Suprapubic skin (tissue), 4 donors: Measurements from ENCODE around the gene ZNF467. TPM values are rescaled to one million over a fixed set of nuclear protein-coding genes. Genes with fewer than 3 reads are reported as not detected.

Source experiments
- DNase-seq, 2 donors: peaks; one replicate each; pipeline ENCODE4 v3.0.0-alpha.2; 2019; ENCODE audit warnings: low spot score in 2 of 2
- H3K27ac ChIP-seq: fragments of 200-600 bp; sonication (generic); one replicate; pipeline ENCODE4 v1.5.1; 2019
- H3K27me3 ChIP-seq: fragments of 200-600 bp; sonication (generic); one replicate; pipeline ENCODE4 v1.5.1; 2019
- H3K36me3 ChIP-seq: fragments of 200-600 bp; sonication (generic); one replicate; pipeline ENCODE4 v1.5.1; 2019
- H3K4me1 ChIP-seq: fragments of 200-600 bp; sonication (generic); one replicate; pipeline ENCODE4 v1.5.1; 2019
- H3K4me3 ChIP-seq: fragments of 200-600 bp; sonication (generic); one replicate; pipeline ENCODE4 v1.5.1; 2019; ENCODE audit warnings: mild to moderate bottlenecking
- H3K9me3 ChIP-seq: fragments of 200-600 bp; sonication (generic); one replicate; pipeline ENCODE4 v1.5.1; 2019
- EP300 ChIP-seq: sonication (generic); formaldehyde crosslinking; IDR thresholded peaks from one replicate; pipeline ENCODE4 v1.6.1; 2017; ENCODE audit warnings: antibody characterized with exemption
- POLR2A ChIP-seq, 2 donors: fragments of 450-650 bp; IDR thresholded peaks; one replicate each; pipeline ENCODE4 v1.6.1; 2017; ENCODE audit warnings: antibody characterized with exemption in 2 of 2, mild to moderate bottlenecking in 2 of 2, moderate library complexity in 2 of 2
- POLR2AphosphoS5 ChIP-seq, 3 donors: sonication (generic); formaldehyde crosslinking; IDR thresholded peaks; one replicate each; pipeline ENCODE4 v1.6.1; 2017; ENCODE audit warnings: antibody characterized with exemption in 3 of 3
- WGBS: methylation state at CpG from one replicate; pipeline ENCODE4 v1.1.5; 2018; 5-methylcytosine and 5-hydroxymethylcytosine counted together
- total RNA-seq, 4 donors: library from RNA; depleted of rRNA; stranded (reverse); fragments of >200 nt; gene quantifications; one replicate each; pipeline ENCODE4 v1.1.0, GENCODE V29; 2016
- TF ChIP-seq, protein P1 (sequence below), 2 donors: fragments of 200-600 bp in 1 of 2; fragments of 450-650 bp in 1 of 2; sonication (generic) in 1 of 2; IDR thresholded peaks; one replicate each; pipeline ENCODE4 v1.5.1; 2016 to 2019; ENCODE audit warnings: antibody characterized with exemption in 2 of 2, mild to moderate bottlenecking in 1 of 2, moderate library complexity in 1 of 2

The ZNF467 gene
- total RNA-seq, 4 donors from 2014 or later: 2.9 to 10.8 (median 4.6) TPM

DNA sequence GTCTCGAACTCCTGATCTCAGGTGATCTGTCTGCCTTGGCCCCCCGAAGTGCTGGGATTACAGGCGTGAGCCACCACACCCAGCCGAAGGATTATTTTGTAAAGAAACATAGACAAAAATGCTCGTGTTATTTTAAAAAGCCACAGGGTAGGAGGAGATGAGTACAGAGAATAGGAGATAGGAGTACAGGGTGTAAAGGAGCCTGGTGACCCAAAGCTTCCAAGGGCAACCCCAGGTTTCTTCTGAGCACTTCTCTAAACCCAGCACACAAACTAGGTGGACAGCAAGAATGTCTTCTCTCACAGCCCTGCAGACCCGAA, 54.7 kb downstream of the ZNF467 start:
- no peak for DNase-seq
- no peak overlapping the region for H3K27ac ChIP-seq
- H3K9me3 ChIP-seq: no peaks in the 10 kb centered on the region

GRCh38 chr7:149717481-149717880, 55.9 kb downstream of the ZNF467 start:
- Histone ChIP-seq H3K9me3 (no peaks in the 10 kb centered on the region), H3K36me3 (peaks cover 20% of the 10 kb centered on the region), H3K4me1 (peaks cover 30% of the 10 kb centered on the region), H3K4me3 (no peak overlapping the region), H3K27ac (no peak overlapping the region), H3K27me3 (no peaks in the 10 kb centered on the region)
- no peak for TF ChIP-seq POLR2A (IDR thresholded peaks at IDR 0.05)
- TF ChIP-seq EP300: no peak
- TF ChIP-seq, protein P1, sequence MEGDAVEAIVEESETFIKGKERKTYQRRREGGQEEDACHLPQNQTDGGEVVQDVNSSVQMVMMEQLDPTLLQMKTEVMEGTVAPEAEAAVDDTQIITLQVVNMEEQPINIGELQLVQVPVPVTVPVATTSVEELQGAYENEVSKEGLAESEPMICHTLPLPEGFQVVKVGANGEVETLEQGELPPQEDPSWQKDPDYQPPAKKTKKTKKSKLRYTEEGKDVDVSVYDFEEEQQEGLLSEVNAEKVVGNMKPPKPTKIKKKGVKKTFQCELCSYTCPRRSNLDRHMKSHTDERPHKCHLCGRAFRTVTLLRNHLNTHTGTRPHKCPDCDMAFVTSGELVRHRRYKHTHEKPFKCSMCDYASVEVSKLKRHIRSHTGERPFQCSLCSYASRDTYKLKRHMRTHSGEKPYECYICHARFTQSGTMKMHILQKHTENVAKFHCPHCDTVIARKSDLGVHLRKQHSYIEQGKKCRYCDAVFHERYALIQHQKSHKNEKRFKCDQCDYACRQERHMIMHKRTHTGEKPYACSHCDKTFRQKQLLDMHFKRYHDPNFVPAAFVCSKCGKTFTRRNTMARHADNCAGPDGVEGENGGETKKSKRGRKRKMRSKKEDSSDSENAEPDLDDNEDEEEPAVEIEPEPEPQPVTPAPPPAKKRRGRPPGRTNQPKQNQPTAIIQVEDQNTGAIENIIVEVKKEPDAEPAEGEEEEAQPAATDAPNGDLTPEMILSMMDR (IDR thresholded peaks at IDR 0.05): no peak
- TF ChIP-seq POLR2AphosphoS5 (IDR thresholded peaks at IDR 0.05): no peak
- no peak for DNase-seq
- WGBS: 83% methylated on average over 5 of the region's 5 CpGs

More for the DNA sequence above, 54.7 kb downstream of the ZNF467 start:
- no peaks in the 10 kb centered on the region for H3K27me3 ChIP-seq
- WGBS: 95% methylated on average over 6 of the region's 6 CpGs
- H3K36me3 ChIP-seq: peaks cover 32% of the 10 kb centered on the region
- no peak for TF ChIP-seq EP300
- no peak for TF ChIP-seq POLR2A (IDR thresholded peaks at IDR 0.05)
- TF ChIP-seq, protein P1 (IDR thresholded peaks at IDR 0.05): no peak
- no peak for TF ChIP-seq POLR2AphosphoS5 (IDR thresholded peaks at IDR 0.05)
- peaks cover 30% of the 10 kb centered on the region for H3K4me1 ChIP-seq
- H3K4me3 ChIP-seq: no peak overlapping the region

GRCh38 chr7:149716932-149717307, 56.5 kb downstream of the ZNF467 start:
- Histone ChIP-seq H3K27ac (peak overlapping the region; percentile 24), H3K9me3 (no peaks in the 10 kb centered on the region)

DNA sequence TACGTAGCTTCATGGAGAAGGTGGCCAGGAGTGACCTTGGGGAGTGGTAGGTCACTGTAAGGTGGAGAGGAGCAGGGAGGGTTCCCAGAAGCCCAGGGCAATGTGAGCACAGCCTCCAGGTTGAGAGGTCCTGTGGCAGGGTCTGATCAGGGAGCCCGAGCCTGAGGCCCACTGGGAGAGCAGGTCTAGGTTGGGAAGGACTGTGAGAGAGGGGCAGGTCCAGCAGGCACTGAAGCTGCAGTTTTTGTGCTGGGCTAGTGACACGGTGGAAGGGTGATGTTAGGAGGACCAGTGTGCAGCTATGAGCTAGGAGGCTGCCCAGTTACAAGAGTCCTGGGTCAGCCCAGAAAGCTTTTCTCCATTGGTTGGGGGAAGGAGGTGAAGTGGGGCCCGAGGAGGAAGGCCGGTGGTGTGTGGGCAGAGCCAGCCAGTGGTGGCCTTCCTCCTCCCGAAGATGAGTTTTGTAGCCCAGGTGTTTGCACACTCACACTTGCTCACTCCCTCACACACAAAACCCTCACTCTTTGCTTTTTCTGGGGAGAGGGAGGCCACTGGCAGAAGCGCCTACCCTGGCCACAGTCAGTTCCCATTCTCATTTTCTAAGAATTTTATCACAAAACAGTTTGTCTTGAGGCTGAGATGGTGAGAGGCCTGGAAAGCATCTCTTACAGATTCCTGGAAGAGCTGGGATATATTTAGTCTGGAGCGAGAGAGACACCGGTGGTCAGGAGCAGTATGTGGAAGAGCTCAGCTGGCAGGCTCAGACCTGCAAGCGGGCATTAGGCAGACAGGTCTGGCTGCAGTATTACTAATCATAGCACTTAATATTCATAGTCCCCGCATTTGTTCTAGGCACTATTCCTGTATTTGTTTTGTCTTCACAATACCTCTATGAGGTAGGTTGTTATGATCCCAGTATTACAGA, 57.1 kb downstream of the ZNF467 start:
- no peaks in the 10 kb centered on the region for H3K9me3 ChIP-seq
- TF ChIP-seq POLR2A (IDR thresholded peaks at IDR 0.05) (no peak), EP300 (no peak)
- TF ChIP-seq, protein P1 (IDR thresholded peaks at IDR 0.05): no peak
- peaks cover 30% of the 10 kb centered on the region for H3K4me1 ChIP-seq
- no peak overlapping the region for H3K4me3 ChIP-seq
- DNase-seq: peak in 1 of 2 donors; percentile 77
- H3K27me3 ChIP-seq: no peaks in the 10 kb centered on the region
- H3K36me3 ChIP-seq: peaks cover 8% of the 10 kb centered on the region
- peak overlapping the region; percentile 24 for H3K27ac ChIP-seq
- WGBS: 66% methylated on average over 11 of the region's 11 CpGs

More at GRCh38 chr7:149716932-149717307, 56.5 kb downstream of the ZNF467 start:
- no peak for DNase-seq
- TF ChIP-seq POLR2AphosphoS5 (IDR thresholded peaks at IDR 0.05) (no peak), POLR2A (IDR thresholded peaks at IDR 0.05) (no peak), EP300 (no peak)
- TF ChIP-seq, protein P1 (IDR thresholded peaks at IDR 0.05): no peak
- Histone ChIP-seq H3K27me3 (no peaks in the 10 kb centered on the region), H3K4me1 (peaks cover 30% of the 10 kb centered on the region), H3K36me3 (peaks cover 14% of the 10 kb centered on the region), H3K4me3 (no peak overlapping the region)
- 68% methylated on average over 3 of the region's 4 CpGs for WGBS

DNA sequence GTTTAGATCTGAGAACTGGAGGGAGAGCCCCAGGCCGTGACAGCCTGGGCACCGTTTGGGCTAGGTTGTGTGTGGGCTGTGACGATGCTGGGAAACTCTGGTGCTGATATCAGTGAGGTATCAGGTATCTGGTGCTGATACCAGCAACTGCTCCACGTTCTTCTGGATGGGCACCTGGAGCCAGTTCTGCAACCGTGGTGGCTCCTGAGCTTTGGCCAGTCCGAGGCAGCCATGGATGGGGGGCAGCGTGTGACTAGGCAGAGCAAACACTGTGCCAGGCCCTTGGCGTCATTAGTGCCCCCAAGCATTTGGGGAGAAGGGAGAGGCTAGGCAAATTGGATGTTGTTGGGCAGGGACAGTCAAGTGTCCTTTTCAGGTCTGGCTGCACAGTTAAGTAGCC, 57.9 kb downstream of the ZNF467 start:
- no peaks in the 10 kb centered on the region for H3K9me3 ChIP-seq
- no peak for TF ChIP-seq POLR2A (IDR thresholded peaks at IDR 0.05)
- no peak for TF ChIP-seq POLR2AphosphoS5 (IDR thresholded peaks at IDR 0.05)
- TF ChIP-seq, protein P1 (IDR thresholded peaks at IDR 0.05): no peak
- TF ChIP-seq EP300: no peak
- no peaks in the 10 kb centered on the region for H3K36me3 ChIP-seq
- 35% methylated on average over 8 of the region's 8 CpGs for WGBS
- no peak for DNase-seq
- peaks cover 30% of the 10 kb centered on the region for H3K4me1 ChIP-seq
- H3K27me3 ChIP-seq: no peaks in the 10 kb centered on the region
- H3K27ac ChIP-seq: peak overlapping the region; percentile 43
- peak overlapping the region; percentile 63 for H3K4me3 ChIP-seq
